ENCODE measurements around the gene KIAA0232. TPM values are rescaled to one million over a fixed set of nuclear protein-coding genes. Genes with fewer than 3 reads are reported as not detected.
A peak's percentile ranks its signal among the peaks of the same experiment; 100 is the strongest.

Gene KIAA0232
- total RNA-seq, 1 experiment from 2014 or later = 28.5 TPM

GRCh38 chr4:6909113-6909969 is 126.8 kb downstream of the KIAA0232 start, which contains the start of gene TBC1D14:
Gene TBC1D14 (plus strand): TSS chr4:6909826. CDS start chr4:6923390, 13,564 bp downstream.
- Mint-ChIP-seq H3K27me3 (ENCODE audit: low read depth) (peaks cover 37% of the 10 kb centered on the region), H3K9me3 (no peaks in the 10 kb centered on the region; a peak in 1 of 5 replicates), H3K4me3 (peak within 1 kb of the TSS; percentile 89 to 97), H3K27ac (peak within 1 kb of the TSS in 2 of 3 experiments; percentile 61 to 96; a peak in 2 of 7 replicates), H3K4me1 (peaks cover 31 to 32% of the 10 kb centered on the region in 2 experiments), H3K36me3 (ENCODE audit: insufficient read depth in 1 of 3, low read depth in 3 of 3) (no peaks in the 10 kb centered on the region)
- no peak within 1 kb of the TSS for H2BK12ac ChIP-seq (ENCODE audit: insufficient read length, low read depth, low read length)
- H3K4me2 ChIP-seq (ENCODE audit: insufficient read depth, insufficient read length, low read length) = peak within 1 kb of the TSS; percentile 94
- no peak within 1 kb of the TSS for H3K23ac ChIP-seq (ENCODE audit: insufficient read length, low read depth, low read length)
- no peak within 1 kb of the TSS for H2BK120ac ChIP-seq (ENCODE audit: low read depth, low read length, poor library complexity, severe bottlenecking)
- DNase-seq = peak; percentile 89
- no peak within 1 kb of the TSS for H4K5ac ChIP-seq (ENCODE audit: insufficient read length, low read depth, low read length)
- no peak within 1 kb of the TSS for H4K8ac ChIP-seq (replicated peaks; ENCODE audit: insufficient read length, low read depth, low read length)
- peak; percentile 43; the same call in 2 of the 3 replicates for TF ChIP-seq CTCF (conservative IDR thresholded peaks at IDR 0.05)
- H3K27me3 ChIP-seq (ENCODE audit: insufficient read depth, low read length) = no peaks in the 10 kb centered on the region
- peak within 1 kb of the TSS; percentile 62 for H3K9ac ChIP-seq (ENCODE audit: extremely low read depth, insufficient read length, low read length)
- no peak within 1 kb of the TSS for H2BK15ac ChIP-seq (ENCODE audit: low read depth, low read length)
- H3K79me1 ChIP-seq (ENCODE audit: insufficient read depth, low read depth, low read length, poor library complexity, severe bottlenecking) = peaks cover 3% of the 10 kb centered on the region
- H2BK20ac ChIP-seq (ENCODE audit: low read depth, low read length, poor library complexity, severe bottlenecking) = no peak within 1 kb of the TSS
- no peak within 1 kb of the TSS for H3K27ac ChIP-seq (ENCODE audit: insufficient read length, low read depth, low read length)
- no peak within 1 kb of the TSS for H3K4ac ChIP-seq (ENCODE audit: low read depth, low read length)
- H2AFZ ChIP-seq (ENCODE audit: low read length) = no peak within 1 kb of the TSS
- no peak within 1 kb of the TSS for H4K91ac ChIP-seq (ENCODE audit: insufficient read length, low read depth, low read length)
- no peak within 1 kb of the TSS for H3T11ph ChIP-seq (ENCODE audit: low read length)
- peaks cover 2% of the 10 kb centered on the region; the same call in 1 of the 2 replicates for H3K4me1 ChIP-seq (ENCODE audit: insufficient read depth, low read length)
- no peak within 1 kb of the TSS for H3K56ac ChIP-seq (ENCODE audit: insufficient read length, low read depth, low read length)
- H3K18ac ChIP-seq (ENCODE audit: insufficient read length, low read depth, low read length) = peak within 1 kb of the TSS; percentile 65
- no CpG with 5 or more reads among the region's 108 CpGs for WGBS (ENCODE audit: extremely low coverage, insufficient read length, low lambda C conversion rate)
- no peak within 1 kb of the TSS for H2BK5ac ChIP-seq (ENCODE audit: insufficient read length, low read length)
- peaks cover 20% of the 10 kb centered on the region for H3K23me2 ChIP-seq (ENCODE audit: insufficient read length, low read depth, low read length, poor library complexity, severe bottlenecking)
- peaks cover 2% of the 10 kb centered on the region; the same call in 1 of the 2 replicates for H3K79me2 ChIP-seq (ENCODE audit: insufficient read depth, low read length)
- no peaks in the 10 kb centered on the region for H3K9me3 ChIP-seq (ENCODE audit: control insufficient read depth, low read depth, low read length)
- H3K14ac ChIP-seq (ENCODE audit: insufficient read depth, low read length) = peak within 1 kb of the TSS; percentile 73
- no peaks in the 10 kb centered on the region for H4K20me1 ChIP-seq (ENCODE audit: control insufficient read depth, insufficient read depth, insufficient read length)
- H2AK5ac ChIP-seq (ENCODE audit: insufficient read length, low read length) = no peak within 1 kb of the TSS

All from H9 (cell line).